GM12873 (cell line): ENCODE results near the gene ABI2.

Experiments used
- TF ChIP-seq, protein P1 (sequence below): IDR thresholded peaks from 2 replicates; pipeline ENCODE4 v1.5.1; 2012; ENCODE audit warnings: low read depth, mild to moderate bottlenecking, moderate library complexity, low read length, control low read depth; ENCODE audit not compliant: insufficient read depth; ENCODE audit errors: missing control alignments

ABI2 gene

DNA sequence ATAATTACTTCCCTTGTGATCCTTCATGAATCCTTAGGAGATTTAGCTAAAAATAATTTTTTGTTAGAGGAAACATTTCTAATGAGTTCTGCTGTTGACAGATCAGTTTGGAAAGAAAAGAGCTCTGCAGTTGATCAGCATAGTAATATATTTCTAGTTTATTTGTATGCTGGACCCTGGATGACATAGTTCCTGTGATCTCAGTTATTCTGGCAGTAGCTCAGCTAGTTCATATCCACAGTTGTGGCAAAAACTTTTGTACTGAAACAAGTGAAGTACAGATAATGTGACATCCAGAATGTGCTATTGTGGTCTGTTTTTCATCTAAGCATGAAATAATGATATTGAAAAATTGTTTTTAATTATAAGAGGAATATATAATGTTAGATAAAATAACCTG, 33.7 kb downstream of the ABI2 start:
- TF ChIP-seq, protein P1, sequence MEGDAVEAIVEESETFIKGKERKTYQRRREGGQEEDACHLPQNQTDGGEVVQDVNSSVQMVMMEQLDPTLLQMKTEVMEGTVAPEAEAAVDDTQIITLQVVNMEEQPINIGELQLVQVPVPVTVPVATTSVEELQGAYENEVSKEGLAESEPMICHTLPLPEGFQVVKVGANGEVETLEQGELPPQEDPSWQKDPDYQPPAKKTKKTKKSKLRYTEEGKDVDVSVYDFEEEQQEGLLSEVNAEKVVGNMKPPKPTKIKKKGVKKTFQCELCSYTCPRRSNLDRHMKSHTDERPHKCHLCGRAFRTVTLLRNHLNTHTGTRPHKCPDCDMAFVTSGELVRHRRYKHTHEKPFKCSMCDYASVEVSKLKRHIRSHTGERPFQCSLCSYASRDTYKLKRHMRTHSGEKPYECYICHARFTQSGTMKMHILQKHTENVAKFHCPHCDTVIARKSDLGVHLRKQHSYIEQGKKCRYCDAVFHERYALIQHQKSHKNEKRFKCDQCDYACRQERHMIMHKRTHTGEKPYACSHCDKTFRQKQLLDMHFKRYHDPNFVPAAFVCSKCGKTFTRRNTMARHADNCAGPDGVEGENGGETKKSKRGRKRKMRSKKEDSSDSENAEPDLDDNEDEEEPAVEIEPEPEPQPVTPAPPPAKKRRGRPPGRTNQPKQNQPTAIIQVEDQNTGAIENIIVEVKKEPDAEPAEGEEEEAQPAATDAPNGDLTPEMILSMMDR: no peak

DNA sequence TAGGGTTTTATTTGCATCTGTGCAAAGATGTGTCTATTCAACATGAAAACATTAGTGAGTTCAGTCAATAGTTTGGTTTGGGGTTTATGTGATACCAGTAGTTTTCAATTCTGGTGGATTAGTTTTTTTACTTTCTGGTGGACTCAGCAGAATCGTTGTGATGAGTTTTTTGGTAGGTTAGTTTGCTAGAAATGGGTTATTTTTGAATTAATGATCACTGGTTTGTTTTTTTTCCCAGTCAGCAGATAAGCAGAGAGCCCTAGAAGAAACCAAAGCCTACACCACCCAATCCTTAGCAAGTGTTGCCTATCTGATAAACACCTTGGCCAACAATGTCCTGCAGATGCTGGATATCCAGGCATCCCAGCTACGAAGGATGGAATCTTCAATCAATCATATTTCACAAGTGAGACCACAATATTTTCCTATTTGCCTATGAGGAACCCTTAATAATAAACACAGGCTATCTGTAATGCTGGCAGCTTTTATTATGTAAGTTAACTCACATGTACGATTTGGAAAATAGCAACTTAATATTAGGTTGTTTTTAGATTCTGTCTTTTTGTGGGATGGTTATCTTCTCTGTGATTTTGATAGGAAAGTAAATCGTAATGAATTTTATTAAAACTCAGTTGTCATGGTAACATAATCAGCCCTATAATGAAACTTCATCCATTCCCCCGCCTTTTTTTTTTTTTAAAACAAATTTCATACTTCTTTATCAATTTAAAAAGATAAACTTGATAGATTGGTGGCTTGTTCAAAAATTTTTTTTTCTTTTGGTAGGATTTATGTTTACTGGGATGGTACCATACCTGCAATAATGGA, 38.7 kb downstream of the ABI2 start:
- TF ChIP-seq, protein P1: no peak

DNA sequence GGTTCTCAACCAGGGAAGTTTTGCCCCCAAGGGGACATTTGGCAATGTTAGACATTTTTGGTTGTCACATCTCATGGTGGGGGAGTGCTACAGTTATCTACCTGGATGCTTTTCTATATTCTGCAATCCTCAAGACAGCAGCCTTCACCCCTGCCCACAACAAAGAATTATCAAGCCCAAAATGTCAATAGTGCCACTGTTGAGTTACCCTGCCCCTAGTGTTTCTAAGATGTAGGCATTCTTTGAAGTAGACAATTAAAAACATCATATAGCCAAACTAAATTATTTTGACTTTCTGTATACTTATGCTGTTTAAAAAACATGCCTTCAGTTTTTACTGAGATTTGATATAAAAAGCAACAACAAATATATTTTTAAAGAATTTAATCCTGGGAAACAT, 48.0 kb downstream of the ABI2 start:
- TF ChIP-seq, protein P1: peak; percentile 10

DNA sequence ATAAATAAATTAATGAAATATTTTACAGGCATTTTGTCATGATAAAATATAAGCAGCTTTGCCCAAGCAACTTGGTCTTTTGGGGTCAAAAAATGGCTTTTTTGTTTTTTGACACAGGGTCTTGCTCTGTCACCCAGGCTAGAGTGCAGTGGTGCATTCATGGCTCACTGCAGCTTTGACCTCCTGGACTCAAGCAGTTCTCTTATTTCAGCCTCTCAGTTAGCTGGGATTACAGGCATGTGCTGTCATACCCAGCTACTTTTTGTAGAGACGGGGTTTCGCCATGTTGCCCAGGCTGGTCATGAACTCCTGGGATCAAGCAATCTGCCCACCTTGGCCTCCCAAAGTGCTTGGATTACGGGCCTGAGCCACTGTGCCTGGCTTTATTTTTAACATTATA, 51.0 kb downstream of the ABI2 start:
- TF ChIP-seq, protein P1: no peak

DNA sequence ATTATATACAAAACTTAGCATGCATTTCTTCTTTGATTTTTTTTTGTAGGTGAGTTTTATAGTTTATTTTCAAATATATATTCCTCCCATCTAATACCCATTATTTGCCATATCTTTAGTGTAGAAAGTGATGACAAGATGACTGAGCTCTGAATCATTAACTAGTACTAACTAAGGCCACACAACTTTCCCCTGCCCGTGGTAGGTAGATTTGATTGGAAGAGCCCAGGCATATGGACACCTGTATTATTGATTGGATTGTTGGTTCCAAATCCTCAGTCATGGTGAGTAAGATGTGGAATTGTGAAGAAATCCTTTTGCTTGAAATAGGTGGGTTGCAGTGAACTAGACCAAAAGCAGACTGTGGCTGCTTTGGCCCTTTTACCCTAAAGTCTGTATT, 54.8 kb downstream of the ABI2 start:
- TF ChIP-seq, protein P1: no peak

DNA sequence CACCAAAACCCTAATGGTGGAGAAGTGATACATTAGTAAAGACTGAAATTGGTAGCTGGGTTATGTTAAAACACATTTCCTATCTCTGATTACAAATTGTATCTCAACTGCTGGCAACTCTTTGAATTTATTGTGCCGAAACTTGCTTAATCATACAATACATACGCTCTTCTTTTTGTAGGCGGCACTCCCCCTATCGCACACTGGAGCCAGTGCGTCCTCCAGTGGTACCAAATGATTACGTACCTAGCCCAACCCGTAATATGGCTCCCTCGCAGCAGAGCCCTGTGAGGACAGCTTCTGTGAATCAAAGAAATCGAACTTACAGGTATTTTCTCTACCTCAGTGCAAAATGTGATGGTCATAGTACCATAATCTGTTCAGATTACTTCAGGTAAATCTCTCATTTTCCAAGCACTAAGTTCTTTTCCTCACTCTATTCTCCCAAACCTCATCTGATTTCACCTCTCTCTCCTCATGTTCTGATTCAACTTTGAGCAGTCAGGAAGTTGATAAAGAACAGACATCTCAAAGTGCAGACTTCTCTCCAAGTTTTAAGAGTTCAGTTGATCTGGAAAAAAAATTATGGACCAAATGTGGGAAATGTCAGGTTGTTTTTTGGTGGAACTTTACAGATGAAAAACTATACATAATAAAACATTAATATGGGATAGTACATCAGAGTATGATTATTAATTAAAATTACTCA, 66.5 kb downstream of the ABI2 start:
- TF ChIP-seq, protein P1: no peak

DNA sequence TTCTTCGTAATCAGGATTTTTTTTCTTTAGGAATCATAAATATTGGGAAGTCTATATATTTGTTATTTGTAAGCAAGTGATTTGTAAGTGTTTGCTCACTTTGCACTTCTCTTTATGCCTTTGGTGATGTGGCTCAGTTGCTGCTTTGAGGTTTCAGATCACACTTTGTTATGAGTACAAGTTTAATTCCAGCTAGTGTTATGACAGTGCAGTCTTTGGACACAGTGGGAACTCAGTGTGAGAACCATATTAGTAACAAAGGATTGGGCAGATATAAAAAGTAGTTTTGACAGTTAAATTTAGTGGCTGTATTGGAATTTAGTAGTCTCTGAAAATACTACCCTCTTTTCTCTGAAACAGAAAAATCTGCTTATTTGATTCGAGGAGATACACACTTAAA, 67.7 kb downstream of the ABI2 start:
- TF ChIP-seq, protein P1: no peak
